ENCODE measurements around the gene SFXN3.

- TF ChIP-seq CTCF (IDR thresholded peaks at IDR 0.05) (no peak), POLR2A (IDR thresholded peaks at IDR 0.05) (no peak), EP300 (IDR thresholded peaks at IDR 0.05) (no peak)
These were observed 5.1 kb downstream of the SFXN3 start for GRCh38 chr10:101035916-101036702.

Data from upper lobe of left lung (tissue), 4 donors.